Lung (tissue), 12 donors: Measurements from ENCODE around the gene MT1H. TPM values are rescaled to one million over a fixed set of nuclear protein-coding genes. Genes with fewer than 3 reads are reported as not detected.

Experiments
- ATAC-seq: fragments of 200-7000 bp; cut with Tn5 transposase; one replicate; pipeline ENCODE4 v1.9.1; 2020; ENCODE audit warnings: moderate number of reproducible peaks; ENCODE audit not compliant: insufficient read depth, low FRiP score
- DNase-seq, 3 donors: peaks; one replicate each; pipeline ENCODE4 v3.0.0-alpha.2; 2013 to 2017
- H3K27ac ChIP-seq, 2 donors: one replicate each; pipeline ENCODE4 v1.5.1; 2013; ENCODE audit warnings: mild to moderate bottlenecking in 2 of 2, moderate library complexity in 2 of 2, control low read depth in 1 of 2, inconsistent platforms in 1 of 2, low read depth in 1 of 2, low read length in 1 of 2
- H3K27me3 ChIP-seq, 3 donors: one replicate each; pipeline ENCODE4 v1.5.1; 2013; ENCODE audit warnings: low read length in 2 of 3; ENCODE audit not compliant: control insufficient read depth in 3 of 3, insufficient read depth in 3 of 3
- H3K36me3 ChIP-seq, 4 donors: one replicate each; pipeline ENCODE4 v1.5.1; 2013; ENCODE audit warnings: low read length in 4 of 4, mild to moderate bottlenecking in 1 of 4, moderate library complexity in 1 of 4; ENCODE audit not compliant: control insufficient read depth in 4 of 4, insufficient read depth in 4 of 4
- H3K4me1 ChIP-seq, 5 donors: one replicate each; pipeline ENCODE4 v1.5.1; 2013; ENCODE audit warnings: low read length in 5 of 5, mild to moderate bottlenecking in 2 of 5, moderate library complexity in 1 of 5; ENCODE audit not compliant: control insufficient read depth in 5 of 5, insufficient read depth in 5 of 5
- H3K4me3 ChIP-seq: one replicate; pipeline ENCODE4 v1.5.1; 2013; ENCODE audit warnings: mild to moderate bottlenecking, control low read depth, moderate library complexity
- H3K9ac ChIP-seq, 2 donors: one replicate each; pipeline ENCODE4 v1.5.1; 2013; ENCODE audit warnings: low read length in 2 of 2, control low read depth in 1 of 2; ENCODE audit not compliant: insufficient read depth in 1 of 2
- H3K9me3 ChIP-seq, 4 donors: one replicate each; pipeline ENCODE4 v1.5.1; 2013; ENCODE audit warnings: low read length in 3 of 4, mild to moderate bottlenecking in 1 of 4, moderate library complexity in 1 of 4; ENCODE audit not compliant: control insufficient read depth in 4 of 4, insufficient read depth in 3 of 4
- WGBS, 2 donors: extraction: QIAGEN DNeasy Blood & Tissue Kit; methylation state at CpG; one replicate each; pipeline ENCODE4 v1.1.7; 2013; 5-methylcytosine and 5-hydroxymethylcytosine counted together
- polyA plus RNA-seq, 2 donors: library from polyadenylated mRNA; stranded (reverse); fragments of 200-250 nt; gene quantifications; one replicate each; pipeline ENCODE4 v1.2.1, GENCODE V29; 2013
- total RNA-seq, 2 donors: library from RNA; depleted of rRNA in 1 of 2; stranded (reverse); fragments of >200 nt in 1 of 2; gene quantifications; one replicate each; pipeline ENCODE4 v1.2.1, GENCODE V29; 2014 to 2021
- TF ChIP-seq, protein P1 (sequence below): IDR thresholded peaks from 2 replicates; pipeline ENCODE4 v1.5.1; 2012; ENCODE audit warnings: mild to moderate bottlenecking; ENCODE audit errors: control extremely low read depth, extremely low read depth
- donor health status: control.
- donor health status: control.
- donor health status: Bipolar disorder and iron deficiency.
- donor health status: healthy.
- donor health status: DM: yes; HTN: yes; CAD: no.

The MT1H gene
- total and polyA plus RNA-seq, 4 donors: 1.9 to 10.3 (median 4.4) TPM; not detected in 1

DNA sequence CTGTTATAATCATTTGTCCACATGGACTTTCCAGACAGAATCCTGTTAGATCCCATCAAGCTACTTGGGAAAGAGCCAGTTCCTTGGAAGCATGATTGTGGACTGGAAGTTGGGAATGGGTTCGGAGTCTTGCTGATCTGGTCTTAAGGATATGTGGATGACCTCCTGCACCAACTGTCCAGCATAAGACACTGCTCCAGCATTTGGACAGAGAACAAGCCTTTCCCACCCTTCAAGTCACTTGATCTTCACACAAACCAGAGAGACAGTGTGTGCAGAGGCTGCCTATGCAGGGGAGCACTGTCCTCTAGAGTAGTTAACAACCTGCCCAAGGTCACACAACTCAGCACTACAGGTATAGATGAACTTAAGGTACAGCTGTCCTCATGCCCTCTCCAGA is 23.8 kb upstream of the MT1H start:
- Histone ChIP-seq H3K36me3 (no peaks in the 10 kb centered on the region), H3K27ac (no peak overlapping the region), H3K9me3 (no peaks in the 10 kb centered on the region), H3K27me3 (peaks cover 0 to 85% (median 83%) of the 10 kb centered on the region in 3 donors), H3K9ac (no peak overlapping the region), H3K4me1 (peaks cover 0 to 6% (median 0%) of the 10 kb centered on the region in 5 donors), H3K4me3 (no peak overlapping the region)
- DNase-seq: no peak
- WGBS, 2 donors: 0% methylated on average over 1 of the region's 1 CpG
- TF ChIP-seq, protein P1, sequence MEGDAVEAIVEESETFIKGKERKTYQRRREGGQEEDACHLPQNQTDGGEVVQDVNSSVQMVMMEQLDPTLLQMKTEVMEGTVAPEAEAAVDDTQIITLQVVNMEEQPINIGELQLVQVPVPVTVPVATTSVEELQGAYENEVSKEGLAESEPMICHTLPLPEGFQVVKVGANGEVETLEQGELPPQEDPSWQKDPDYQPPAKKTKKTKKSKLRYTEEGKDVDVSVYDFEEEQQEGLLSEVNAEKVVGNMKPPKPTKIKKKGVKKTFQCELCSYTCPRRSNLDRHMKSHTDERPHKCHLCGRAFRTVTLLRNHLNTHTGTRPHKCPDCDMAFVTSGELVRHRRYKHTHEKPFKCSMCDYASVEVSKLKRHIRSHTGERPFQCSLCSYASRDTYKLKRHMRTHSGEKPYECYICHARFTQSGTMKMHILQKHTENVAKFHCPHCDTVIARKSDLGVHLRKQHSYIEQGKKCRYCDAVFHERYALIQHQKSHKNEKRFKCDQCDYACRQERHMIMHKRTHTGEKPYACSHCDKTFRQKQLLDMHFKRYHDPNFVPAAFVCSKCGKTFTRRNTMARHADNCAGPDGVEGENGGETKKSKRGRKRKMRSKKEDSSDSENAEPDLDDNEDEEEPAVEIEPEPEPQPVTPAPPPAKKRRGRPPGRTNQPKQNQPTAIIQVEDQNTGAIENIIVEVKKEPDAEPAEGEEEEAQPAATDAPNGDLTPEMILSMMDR: no peak
- no peak for ATAC-seq

DNA sequence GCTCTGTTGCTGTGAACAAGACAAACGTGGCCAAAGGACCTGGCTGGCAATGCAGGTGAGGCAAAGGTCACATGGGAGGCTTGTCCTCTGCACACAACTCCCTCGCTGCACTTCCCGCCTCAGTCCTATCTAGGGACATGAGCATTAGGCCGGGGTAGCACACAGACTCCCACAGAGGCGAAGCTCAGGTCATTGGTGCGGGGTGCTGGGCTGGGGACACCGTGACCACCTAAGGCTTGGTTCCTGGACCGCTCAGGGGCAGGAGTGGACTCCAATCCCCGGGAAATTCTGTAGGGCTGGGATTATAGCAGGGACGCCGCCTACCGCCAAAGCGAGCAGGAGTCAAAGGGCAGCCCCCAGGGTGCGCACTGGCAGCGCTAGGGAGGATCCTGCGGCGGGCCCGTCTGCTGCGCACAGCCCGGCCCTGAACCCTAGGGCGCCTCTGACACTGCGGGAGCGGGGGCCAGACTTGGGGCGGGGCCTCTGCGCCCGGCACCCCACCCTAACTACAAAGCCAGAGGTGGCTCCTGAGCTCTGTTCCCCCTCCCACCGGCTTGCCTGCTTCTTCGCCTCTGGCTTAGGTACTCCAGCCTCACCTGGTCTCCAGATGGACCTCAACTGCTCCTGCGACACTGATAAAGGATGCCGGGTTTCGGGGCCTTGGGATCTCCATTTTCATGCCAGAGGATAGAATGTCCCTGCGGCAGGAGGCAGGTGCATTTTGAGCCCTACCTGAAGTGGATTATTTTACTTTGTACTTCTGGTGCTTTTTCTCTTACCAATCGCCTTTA is 21.8 kb upstream of the MT1H start:
- ATAC-seq: no peak
- 36 to 47% methylated on average over 30 to 33 of the region's 33 CpGs for WGBS, 2 donors
- H3K9ac ChIP-seq: no peak overlapping the region

DNA sequence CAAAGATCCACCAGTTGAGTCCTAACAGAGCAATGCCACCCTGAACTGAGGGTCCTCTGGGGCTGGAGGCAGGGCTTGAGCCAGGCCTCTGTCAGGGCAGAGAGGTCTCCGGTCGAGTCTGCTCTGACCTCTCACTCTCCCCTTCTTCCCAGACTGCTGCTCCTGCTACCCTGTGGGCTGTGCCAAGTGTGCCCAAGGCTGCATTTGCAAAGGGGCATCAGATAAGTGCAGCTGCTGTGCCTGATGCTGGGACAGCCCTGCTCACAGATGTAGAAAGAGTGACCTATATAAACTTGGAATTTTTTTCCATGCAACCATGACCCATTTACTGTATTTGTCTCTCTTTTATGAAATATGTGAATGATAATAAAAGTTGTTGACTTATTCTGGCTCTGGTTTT is 20.3 kb upstream of the MT1H start:
- DNase-seq: no peak
- TF ChIP-seq, protein P1: no peak
- Histone ChIP-seq H3K27me3 (peaks cover 0 to 61% (median 57%) of the 10 kb centered on the region in 3 donors), H3K4me3 (no peak overlapping the region), H3K9me3 (no peaks in the 10 kb centered on the region), H3K4me1 (no peaks in the 10 kb centered on the region), H3K27ac (no peak overlapping the region), H3K9ac (no peak overlapping the region), H3K36me3 (no peaks in the 10 kb centered on the region)
- ATAC-seq: no peak
- 96 to 100% methylated on average over 1 to 2 of the region's 2 CpGs for WGBS, 2 donors

More for the DNA sequence above, 21.8 kb upstream of the MT1H start:
- no peaks in the 10 kb centered on the region for H3K36me3 ChIP-seq
- no peak overlapping the region for H3K27ac ChIP-seq
- H3K4me1 ChIP-seq: peaks cover 0 to 6% (median 0%) of the 10 kb centered on the region in 5 donors
- H3K9me3 ChIP-seq: no peaks in the 10 kb centered on the region
- H3K27me3 ChIP-seq: peaks cover 0 to 75% (median 70%) of the 10 kb centered on the region in 3 donors
- no peak for DNase-seq
- H3K4me3 ChIP-seq: no peak overlapping the region
- TF ChIP-seq, protein P1: no peak
